GM08714 (cell line): Measurements from ENCODE around the gene PKP4.

Experiments
- H3K4me3 ChIP-seq: fragments of 200-500 bp; sonication (Bioruptor generic); 2 replicates; pipeline ENCODE4 v1.5.1; 2014; ENCODE audit warnings: mild to moderate bottlenecking, low read length, inconsistent platforms
- ZNF274 ChIP-seq: IDR thresholded peaks from 2 replicates; pipeline ENCODE4 v1.6.1; 2012; ENCODE audit warnings: mild to moderate bottlenecking, low read depth, low read length

PKP4 gene

DNA sequence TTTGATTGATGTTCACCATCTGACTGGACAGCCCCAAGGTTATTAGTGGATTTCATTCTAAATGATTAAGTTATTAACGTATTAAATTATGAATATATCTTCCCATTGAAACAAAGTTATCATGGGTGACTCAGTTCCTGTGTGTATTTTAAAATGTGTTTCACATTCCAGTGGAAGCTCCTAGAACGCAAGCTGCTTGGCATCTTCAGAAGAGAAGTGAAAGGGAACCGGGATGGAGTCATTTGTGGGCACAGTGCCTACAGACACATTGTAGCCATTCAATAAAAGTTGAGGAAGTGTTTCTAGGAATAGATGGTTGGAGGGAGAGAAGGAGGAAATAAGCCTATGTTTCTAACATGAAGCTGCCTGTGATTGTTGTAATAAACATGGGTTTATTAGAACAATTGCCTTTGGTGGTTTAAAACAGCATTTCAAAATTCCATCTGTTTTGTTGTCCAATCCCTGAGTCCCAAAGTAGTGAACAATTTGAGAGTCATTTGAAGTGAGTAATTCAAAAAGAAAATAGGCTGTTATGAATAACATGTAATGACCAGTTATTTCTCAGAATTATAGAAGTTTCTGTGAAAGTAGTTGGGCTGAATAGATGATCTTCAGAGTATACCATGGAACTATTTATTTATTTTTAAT is 143.5 kb downstream of the PKP4 start:
- no peak for TF ChIP-seq ZNF274
- no peak overlapping the region for H3K4me3 ChIP-seq

DNA sequence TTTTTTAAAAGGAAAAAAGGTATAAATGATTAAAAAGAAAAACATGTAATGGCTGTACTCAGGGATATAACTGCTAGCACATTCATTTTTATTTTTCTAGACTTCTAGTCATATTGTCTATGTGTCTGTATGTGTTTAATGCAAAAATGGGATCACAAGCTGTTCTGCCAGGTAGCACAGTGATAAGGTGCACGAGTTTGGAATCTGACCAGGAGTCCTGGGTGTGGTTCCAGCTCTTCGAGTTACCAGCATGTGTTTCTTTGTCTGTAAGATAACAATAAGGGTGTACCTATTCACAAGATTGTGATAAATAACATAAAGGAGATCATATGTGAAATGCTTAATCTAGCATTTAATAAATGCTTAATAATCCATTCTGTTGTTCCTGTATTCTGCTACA is 145.3 kb downstream of the PKP4 start:
- no peak for TF ChIP-seq ZNF274
- no peak overlapping the region for H3K4me3 ChIP-seq

GRCh38 chr2:158603205-158603604 is 146.5 kb downstream of the PKP4 start:
- no peak overlapping the region for H3K4me3 ChIP-seq
- no peak for TF ChIP-seq ZNF274

- TF ChIP-seq ZNF274, result no peak
- no peak overlapping the region for H3K4me3 ChIP-seq
These were observed 147.2 kb downstream of the PKP4 start for GRCh38 chr2:158603986-158604385.

GRCh38 chr2:158610059-158610458 is 153.3 kb downstream of the PKP4 start:
- no peak overlapping the region for H3K4me3 ChIP-seq
- no peak for TF ChIP-seq ZNF274

GRCh38 chr2:158616480-158617000 is 159.8 kb downstream of the PKP4 start:
- no peak for TF ChIP-seq ZNF274
- no peak overlapping the region for H3K4me3 ChIP-seq

DNA sequence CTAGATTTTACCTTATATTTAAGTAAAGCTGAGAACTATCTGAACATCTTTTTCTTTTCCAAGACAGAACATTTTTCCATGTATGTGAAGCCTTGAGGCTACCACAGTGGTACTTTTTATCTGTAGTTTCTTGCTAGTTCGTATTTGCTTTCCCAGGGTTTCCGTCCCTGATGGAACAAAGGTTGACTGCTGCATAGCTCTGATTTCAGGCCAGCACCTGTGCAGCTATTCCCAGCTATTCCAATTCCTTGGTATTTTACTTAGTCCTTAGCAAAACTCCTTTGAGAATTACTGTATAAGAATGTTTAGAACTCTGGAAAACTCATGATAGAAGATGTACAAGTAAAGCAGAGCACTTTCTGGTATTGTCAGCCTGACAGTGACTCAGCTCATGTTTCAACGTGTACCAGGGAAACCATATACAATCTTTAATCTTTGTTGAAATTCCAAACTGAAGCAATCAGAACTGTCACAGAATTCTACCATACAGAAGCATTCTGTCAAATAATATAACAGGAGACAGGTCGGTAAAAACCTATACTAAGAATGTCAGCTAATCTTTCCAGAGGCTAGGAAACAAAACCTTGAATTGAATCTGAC is 162.2 kb downstream of the PKP4 start:
- TF ChIP-seq ZNF274, result no peak
- H3K4me3 ChIP-seq, result no peak overlapping the region

- no peak for TF ChIP-seq ZNF274
- no peak overlapping the region for H3K4me3 ChIP-seq
These were observed 162.7 kb downstream of the PKP4 start for GRCh38 chr2:158619496-158619895.

DNA sequence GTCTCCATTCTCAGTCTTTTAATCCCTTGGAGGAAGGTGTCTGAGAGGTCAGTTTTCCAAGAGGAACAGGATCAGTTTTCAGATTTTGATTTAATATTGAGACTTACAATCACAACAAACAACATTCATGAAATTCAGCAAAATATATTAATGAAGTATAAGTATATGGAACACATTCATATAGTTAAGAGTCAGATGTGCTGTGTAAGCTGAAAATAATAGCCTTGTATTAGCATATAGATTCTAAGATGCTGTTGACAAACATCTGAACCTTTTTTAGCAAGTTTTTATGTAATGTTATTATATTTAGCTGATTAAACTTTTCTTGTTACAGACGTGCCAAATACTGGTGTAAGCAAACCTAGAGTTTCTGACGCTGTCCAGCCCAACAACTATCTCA is 163.9 kb downstream of the PKP4 start:
- TF ChIP-seq ZNF274, result no peak
- no peak overlapping the region for H3K4me3 ChIP-seq

GRCh38 chr2:158624071-158624667 is 167.4 kb downstream of the PKP4 start:
- H3K4me3 ChIP-seq, result no peak overlapping the region
- no peak for TF ChIP-seq ZNF274

DNA sequence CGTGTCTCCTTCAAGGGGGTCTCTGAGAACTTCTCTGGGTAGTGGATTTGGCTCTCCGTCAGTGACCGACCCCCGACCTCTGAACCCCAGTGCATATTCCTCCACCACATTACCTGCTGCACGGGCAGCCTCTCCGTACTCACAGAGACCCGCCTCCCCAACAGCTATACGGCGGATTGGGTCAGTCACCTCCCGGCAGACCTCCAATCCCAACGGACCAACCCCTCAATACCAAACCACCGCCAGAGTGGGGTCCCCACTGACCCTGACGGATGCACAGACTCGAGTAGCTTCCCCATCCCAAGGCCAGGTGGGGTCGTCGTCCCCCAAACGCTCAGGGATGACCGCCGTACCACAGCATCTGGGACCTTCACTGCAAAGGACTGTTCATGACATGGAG is 168.2 kb downstream of the PKP4 start:
- no peak for TF ChIP-seq ZNF274
- no peak overlapping the region for H3K4me3 ChIP-seq

GRCh38 chr2:158629116-158629515 is 172.4 kb downstream of the PKP4 start:
- no peak overlapping the region for H3K4me3 ChIP-seq
- no peak for TF ChIP-seq ZNF274

GRCh38 chr2:158633261-158633660 is 176.5 kb downstream of the PKP4 start:
- no peak overlapping the region for H3K4me3 ChIP-seq
- no peak for TF ChIP-seq ZNF274

DNA sequence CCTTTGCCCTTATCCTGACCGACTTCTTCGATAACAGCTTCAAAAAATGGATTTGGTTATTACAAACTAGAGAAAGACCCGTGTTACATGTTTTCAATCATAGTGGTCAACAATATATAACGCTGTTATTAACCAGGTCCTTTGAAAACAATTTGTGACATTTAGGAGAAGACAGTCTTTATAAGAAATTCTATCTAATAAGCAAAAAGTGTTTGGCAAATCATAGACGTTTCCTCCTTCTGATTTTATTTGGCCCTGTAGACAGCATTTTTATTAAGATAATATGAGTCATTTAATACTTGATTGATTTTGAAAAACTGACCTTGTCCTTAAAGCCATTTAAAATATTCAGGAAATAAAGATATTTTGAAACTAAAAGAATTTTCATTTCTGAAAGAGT is 177.9 kb downstream of the PKP4 start:
- H3K4me3 ChIP-seq, result no peak overlapping the region
- TF ChIP-seq ZNF274, result no peak

GRCh38 chr2:158635961-158636601 is 179.3 kb downstream of the PKP4 start:
- no peak for TF ChIP-seq ZNF274
- H3K4me3 ChIP-seq, result no peak overlapping the region
